ENCODE data around the gene WBP11.

- TF ChIP-seq CTCF (IDR thresholded peaks at IDR 0.05) (no peak), EP300 (IDR thresholded peaks at IDR 0.05) (no peak)
These were observed 36.5 kb downstream of the WBP11 start for GRCh38 chr12:14766649-14767215.
